Measurements from ENCODE around the gene MRPS25.

The MRPS25 gene

DNA sequence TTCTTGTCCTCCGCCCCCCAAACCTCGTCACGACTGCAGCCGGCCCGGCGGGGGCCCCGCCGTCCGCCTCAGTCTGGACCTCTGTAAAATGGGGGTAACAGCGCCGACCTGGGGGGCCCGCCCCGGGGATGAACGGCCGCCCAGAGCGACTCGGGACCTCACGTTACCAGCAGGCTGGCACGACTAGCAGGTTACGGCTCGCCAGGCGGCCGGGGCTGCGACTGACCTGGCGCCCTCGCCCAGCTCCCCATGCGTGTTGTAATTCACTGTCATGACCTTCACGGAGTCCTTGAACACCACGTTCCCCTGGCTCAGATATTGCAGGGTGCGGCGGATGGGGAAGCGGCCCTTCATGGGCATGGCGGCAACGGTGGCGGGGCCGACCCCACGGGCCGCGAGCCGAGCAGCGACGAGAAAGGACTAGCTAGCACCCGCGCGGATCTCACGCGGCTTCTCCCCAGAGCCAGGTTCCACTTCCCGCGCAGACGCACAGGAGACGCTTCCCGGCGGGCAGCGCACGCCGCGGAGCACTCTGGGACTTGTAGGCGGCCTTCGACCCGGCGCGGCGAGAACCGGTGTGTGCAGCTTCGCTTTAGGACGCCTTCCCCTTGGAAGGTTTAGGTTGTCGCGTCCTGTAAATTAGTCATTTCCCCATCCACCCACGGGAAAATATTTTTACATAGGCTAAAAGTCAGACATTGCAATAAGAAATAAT lies at the start of gene MRPS25:
TSS of gene MRPS25 (minus strand) at position 481 of the 715 bp plus-strand sequence. CDS start at position 360, 121 bp downstream.
- peak; percentile 57 for DNase-seq

GRCh38 chr3:15113884-15114283 lies 48.8 kb upstream of the MRPS25 start:
- no peak for DNase-seq

- no peak for DNase-seq
Observed at GRCh38 chr3:15113471-15113870, 48.4 kb upstream of the MRPS25 start.

GRCh38 chr3:15112011-15112410 lies 46.9 kb upstream of the MRPS25 start:
- no peak for DNase-seq

DNA sequence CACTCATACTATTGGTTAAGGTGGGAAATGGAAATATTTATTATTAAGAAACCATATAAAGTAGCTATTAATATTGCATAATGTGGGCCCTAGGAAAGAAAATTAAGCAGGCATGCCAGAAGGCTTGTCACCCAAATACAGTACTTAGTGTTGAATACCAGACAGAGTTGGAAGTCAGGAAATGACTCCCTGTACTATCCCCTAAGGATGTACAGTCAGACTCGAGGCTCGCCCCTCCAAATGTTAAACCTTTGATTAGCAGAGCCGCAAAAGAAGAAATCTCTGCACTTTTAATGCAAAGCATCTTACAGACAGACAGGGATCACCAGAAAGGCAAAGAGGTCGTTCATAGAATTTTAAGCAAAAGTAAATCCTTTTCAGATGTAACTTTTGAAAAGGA lies 45.1 kb upstream of the MRPS25 start:
- DNase-seq: no peak

DNA sequence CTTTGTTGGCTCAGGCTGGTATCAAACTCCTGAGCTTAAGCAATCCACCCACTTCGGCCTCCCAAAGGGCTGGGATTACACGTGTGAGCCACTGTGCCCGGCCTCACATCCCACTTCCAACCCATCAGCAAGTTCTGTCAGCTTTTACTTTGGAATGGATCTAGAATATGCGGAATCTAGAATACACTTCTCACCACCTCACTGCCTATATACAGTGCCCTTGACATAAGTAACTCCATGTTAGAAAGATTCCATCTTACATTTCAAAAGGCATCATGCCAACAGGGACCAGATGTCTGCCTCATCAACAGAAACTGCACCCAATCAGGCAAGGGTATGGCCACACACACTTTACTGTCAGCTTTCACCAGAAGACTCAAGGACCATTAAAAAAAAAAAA lies 43.8 kb upstream of the MRPS25 start:
- DNase-seq: no peak

GRCh38 chr3:15108082-15108545 lies 43.0 kb upstream of the MRPS25 start:
- DNase-seq: no peak

DNA sequence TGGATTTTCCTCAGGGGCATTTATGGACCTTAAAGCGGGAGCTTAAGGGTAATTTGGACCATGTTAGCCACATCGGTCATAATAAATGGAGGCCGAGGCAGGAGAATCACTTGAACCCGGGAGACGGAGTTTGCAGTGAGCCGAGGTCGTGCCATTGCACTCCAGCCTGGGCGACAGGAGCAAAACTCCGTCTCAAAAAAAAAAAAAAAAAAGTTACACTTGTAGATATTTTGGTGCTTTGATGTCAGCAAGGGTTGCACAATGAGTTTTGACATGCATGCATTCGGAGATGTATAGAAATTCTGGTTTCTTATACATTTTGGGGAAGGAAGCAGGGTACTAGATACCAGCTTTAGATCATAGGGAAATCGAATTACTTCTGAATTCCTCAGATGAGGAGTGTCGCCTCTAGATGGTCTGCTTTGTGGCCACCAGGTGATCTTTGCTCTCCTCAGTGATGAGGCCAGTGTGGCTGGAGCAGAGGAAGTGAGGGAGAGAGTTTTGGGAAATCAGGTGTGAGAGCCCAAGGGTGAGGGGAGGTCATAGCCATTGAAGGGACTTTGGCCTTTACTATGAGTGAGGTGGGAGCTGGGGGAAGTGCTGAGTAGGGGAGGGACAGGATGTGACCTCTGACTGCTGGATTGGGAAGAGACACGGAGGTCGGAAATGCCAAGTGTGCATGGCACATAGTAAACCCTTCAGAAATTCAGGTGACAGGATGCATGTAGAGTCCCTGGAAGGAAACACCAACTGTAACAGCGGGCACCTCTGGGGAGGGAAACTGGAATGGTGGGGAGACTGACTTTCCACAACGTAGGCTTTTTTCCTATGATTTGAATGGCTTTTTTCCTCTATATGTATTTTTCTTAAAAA lies 42.2 kb upstream of the MRPS25 start:
- DNase-seq: no peak

DNA sequence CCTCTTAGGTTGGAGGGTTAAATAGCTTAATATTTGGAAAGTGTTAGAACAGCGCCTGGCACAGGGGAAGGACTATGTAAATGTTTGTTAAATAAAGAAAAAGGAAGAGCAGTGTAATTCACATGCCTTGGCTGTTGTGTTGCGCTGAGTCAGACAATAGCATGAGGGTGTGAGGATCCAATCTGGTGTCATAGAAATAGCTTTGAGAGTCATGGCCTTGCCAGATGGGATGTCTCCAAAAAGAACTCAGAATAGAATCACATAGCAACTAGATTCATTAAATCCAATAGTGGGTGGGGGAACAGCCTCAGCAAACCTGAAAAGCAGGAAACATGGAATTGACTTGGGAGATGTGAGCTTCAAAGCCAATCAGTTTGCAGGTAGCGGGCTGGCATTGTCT lies 37.7 kb upstream of the MRPS25 start:
- no peak for DNase-seq

- no peak for DNase-seq
Observed at GRCh38 chr3:15102256-15102655, 37.1 kb upstream of the MRPS25 start.

GRCh38 chr3:15099364-15100098 lies 34.4 kb upstream of the MRPS25 start:
- no peak for DNase-seq

DNA sequence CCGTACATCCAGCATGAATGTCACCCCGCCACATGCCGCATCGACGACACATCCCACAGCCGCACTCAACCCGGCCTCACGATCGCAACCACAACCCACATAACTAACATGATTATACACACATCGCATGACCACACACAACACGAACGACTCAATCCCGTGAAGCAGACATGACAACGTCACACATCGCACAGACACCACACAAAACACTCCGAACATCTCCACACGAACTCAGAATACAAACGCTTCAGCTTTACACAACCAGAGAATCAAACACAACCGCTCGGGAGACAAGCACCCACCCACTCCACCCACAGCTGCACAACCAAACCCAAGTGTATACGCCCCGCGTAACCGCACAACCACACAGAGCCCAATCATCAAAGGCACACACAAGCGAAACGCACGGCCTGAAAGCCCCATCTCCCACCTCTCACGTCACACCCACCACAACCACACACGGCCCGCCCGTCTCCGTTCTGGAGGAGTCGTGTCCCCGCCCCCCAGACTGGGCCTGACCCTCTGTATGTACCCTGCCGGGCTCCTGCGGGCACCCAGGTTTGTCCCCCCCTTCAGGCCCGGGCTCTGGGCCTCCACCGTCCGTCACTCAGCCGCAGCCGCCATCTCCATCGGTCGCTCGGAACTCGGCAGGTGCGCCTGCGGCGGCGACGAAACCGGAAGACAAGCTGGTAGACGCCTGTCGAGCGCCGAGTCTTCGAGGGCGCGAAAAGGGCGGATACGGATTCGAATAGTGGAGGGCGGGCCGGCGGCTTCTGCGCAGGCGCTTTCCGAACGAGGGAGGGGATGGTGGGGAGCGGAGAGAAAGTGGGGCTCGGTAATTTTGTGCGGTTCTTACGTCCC lies 33.6 kb upstream of the MRPS25 start, which contains the start of gene RBSN:
TSS of gene RBSN (minus strand) at position 646 of the 861 bp plus-strand sequence. CDS start 3,028 bp downstream, outside the sequence.
- DNase-seq: peak; percentile 38

DNA sequence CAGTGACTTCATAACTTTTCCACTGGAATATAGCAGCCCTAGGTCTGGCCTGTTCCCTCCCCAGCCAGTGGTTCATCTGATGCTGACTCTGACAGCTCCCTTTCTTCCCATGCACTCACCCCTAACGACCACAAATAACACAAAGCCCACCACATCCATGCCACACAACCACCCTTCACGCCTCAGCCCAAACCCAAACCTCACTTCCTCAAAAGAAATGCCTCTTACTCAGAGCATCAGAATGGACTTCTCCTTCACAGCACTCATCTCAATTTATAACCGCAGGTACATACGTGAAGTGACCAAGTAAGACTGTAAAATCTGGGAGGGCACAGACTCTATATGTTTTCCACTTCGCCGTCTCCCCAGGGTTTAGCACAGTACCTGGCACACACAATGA lies 32.8 kb upstream of the MRPS25 start:
- no peak for DNase-seq

DNA sequence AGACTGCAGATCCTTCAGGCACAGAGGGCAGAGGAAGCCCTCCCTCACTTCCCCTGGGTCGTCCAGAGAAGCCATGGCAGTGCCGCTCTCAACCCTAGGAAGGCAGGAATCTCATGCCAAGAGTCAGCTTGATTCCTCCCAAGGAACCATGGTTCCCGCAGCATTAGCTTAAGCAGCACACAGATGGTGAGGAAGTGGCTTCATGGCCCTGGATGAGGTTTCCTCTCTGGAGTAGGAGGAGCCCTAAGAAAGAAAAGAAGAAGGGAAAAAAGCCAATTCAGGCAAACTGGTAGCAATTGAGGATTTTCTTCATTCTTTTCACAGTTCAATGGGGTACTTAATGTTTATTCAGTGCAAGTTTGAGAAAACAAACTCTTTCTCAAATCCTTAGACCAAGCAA lies 30.9 kb upstream of the MRPS25 start:
- no peak for DNase-seq

- DNase-seq: no peak
Observed at GRCh38 chr3:15094187-15094875, 29.2 kb upstream of the MRPS25 start.

DNA sequence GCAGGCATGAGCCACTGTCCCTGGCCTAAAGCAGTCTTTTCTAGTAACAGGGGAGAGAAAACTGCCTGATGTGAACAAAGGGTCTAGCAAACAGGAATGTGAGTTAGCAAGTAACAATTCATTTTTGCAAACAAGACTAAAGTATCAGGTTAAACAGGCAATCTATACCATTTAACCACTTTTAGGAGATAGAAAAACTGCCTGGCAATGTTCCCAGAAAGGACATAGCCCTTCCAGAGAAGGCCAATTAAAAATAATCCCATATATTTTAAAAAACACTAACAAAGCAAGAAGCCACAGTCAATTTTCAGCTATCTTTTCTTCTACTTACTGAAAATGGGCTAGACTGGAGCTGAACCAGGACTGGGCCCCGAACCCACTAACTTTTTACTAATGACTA lies 27.6 kb upstream of the MRPS25 start:
- no peak for DNase-seq

DNA sequence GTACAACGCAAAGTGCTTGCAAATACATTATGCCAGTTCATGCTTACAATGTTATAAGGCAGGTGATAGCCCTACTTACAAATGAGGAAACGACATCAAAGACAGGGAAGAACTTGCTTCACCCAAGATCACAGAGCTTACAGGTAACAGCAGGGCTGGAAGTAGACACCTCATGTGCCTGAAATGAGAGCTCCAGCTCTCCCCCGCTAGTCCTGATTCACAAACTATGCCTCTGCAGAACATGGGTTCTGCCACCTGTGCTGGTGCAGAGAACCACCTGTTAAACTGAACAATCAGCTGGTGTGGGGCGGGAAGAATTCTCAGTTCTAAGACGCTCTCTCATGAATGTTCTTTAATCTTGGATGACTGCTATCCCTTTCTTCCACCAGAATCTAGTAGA lies 26.5 kb upstream of the MRPS25 start:
- DNase-seq: no peak

DNA sequence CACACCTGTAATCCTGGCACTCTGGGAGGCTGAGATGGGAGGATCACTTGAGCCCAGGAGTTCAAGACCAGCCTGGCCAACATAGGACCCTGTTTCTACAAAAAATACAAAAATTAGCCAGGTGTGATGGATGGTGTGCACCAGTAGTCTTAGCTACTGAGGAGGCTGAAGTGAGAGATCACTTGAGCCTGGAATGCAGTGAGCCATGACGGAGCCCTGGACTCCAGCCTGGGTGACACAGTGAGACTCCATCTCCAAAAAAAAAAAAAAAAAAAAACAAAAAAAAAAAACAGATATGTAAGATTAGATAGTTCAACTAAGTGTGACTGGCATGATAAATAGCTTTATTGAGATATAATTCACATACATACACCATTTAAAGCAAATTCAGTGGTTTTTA lies 24.1 kb upstream of the MRPS25 start:
- DNase-seq: no peak

- DNase-seq: no peak
Observed at GRCh38 chr3:15086699-15087098, 21.6 kb upstream of the MRPS25 start.

DNA sequence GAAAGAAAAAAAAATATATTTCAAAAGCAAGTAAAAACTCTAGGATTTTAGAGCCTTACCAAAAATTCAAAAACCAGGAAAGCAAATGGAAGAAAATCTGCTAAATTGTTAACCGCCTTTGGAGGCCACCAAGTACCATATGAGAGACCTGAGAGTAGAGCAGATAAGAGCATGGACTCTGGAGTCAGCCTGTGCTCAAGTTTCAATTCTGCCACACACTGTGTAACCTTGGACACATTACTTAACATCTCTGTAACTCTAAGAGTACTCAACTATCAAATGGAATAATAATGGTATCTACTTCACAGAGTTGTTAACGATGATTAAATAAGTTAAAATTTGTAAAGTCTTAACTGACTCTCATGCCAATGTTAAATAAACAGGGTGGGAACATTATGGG lies 21.1 kb upstream of the MRPS25 start:
- no peak for DNase-seq

- no peak for DNase-seq
Observed at GRCh38 chr3:15083252-15083651, 18.1 kb upstream of the MRPS25 start.

Data from NCI-H1694 treated with DMSO at 0.1 percent for 48 hours (cell line).